Measurements from ENCODE around the gene SERPINH1. TPM values are rescaled to one million over a fixed set of nuclear protein-coding genes. Genes with fewer than 3 reads are reported as not detected.

The SERPINH1 gene
- total and polyA plus RNA-seq, 2 donors (not counting 3 experiments of a cell fraction or from before 2014, with no cell fraction given) = 409 to 816 TPM

- TF ChIP-seq EZH2 (IDR thresholded peaks at IDR 0.05; ENCODE audit: borderline replicate concordance, low read depth, low read length, severe bottlenecking) (no peak), GATA2 (IDR thresholded peaks at IDR 0.05; ENCODE audit: insufficient read depth, insufficient read length, low read depth, low read length) (no peak), FOS (IDR thresholded peaks at IDR 0.05; ENCODE audit: borderline replicate concordance, insufficient read depth, low read length) (no peak), MAX (IDR thresholded peaks at IDR 0.05; ENCODE audit: insufficient read depth, insufficient read length) (no peak), POLR2A (IDR thresholded peaks at IDR 0.05; ENCODE audit: low read depth, low read length) (no peak), JUN (IDR thresholded peaks at IDR 0.05; ENCODE audit: borderline replicate concordance, insufficient read depth, insufficient read length, low read depth) (no peak), MYC (IDR thresholded peaks at IDR 0.05; ENCODE audit: low read depth, low read length) (no peak), CTCF (IDR thresholded peaks at IDR 0.05; ENCODE audit: extremely low read depth in 1 of 2, insufficient read depth in 1 of 2, low read depth in 1 of 2, low read length in 2 of 2) (no peak), POLR2AphosphoS5 (IDR thresholded peaks at IDR 0.05; ENCODE audit: insufficient read depth, low read depth, low read length) (no peak)
- Histone ChIP-seq H2AFZ (ENCODE audit: low read depth, low read length) (no peak overlapping the region), H4K20me1 (replicated peaks; ENCODE audit: control insufficient read depth, extremely low read depth, insufficient read depth, low read length) (no peaks in the 10 kb centered on the region), H3K36me3 (ENCODE audit: control insufficient read depth in 2 of 2, extremely low read depth in 1 of 2, insufficient read depth in 2 of 2, low read length in 2 of 2) (peaks cover 0 to 12% of the 10 kb centered on the region in 2 experiments), H3K9me3 (replicated peaks; ENCODE audit: control insufficient read depth, insufficient read depth, low read length) (no peaks in the 10 kb centered on the region), H3K9ac (replicated peaks; ENCODE audit: extremely low read depth, insufficient read depth, low read length) (no peak overlapping the region), H3K4me1 (ENCODE audit: control insufficient read depth, extremely low read depth, insufficient read depth, low read length) (no peaks in the 10 kb centered on the region), H3K27me3 (ENCODE audit: control insufficient read depth in 2 of 2, insufficient read depth in 2 of 2, low read length in 2 of 2) (no peaks in the 10 kb centered on the region), H3K27ac (ENCODE audit: insufficient read depth, low read depth, low read length) (no peak overlapping the region), H3K4me3 (replicated peaks in 1 of 3; ENCODE audit: insufficient read depth in 1 of 3, low read depth in 1 of 3, low read length in 3 of 3) (no peak overlapping the region), H3K9me1 (replicated peaks; ENCODE audit: control insufficient read depth, extremely low read depth, insufficient read depth, low read length) (no peaks in the 10 kb centered on the region), H3K4me2 (ENCODE audit: insufficient read depth, low read length) (no peak overlapping the region), H3K79me2 (ENCODE audit: control insufficient read depth, insufficient read depth, low read length) (no peaks in the 10 kb centered on the region)
- FAIRE-seq (no peak), DNase-seq (ENCODE audit: low read depth, low spot score) (no peak)
- intact Hi-C loops (cut with micrococcal nuclease) (no loop called here), dilution Hi-C loops (cut with MboI; ENCODE audit: extremely low pct_ligation_motif_present, low sequenced_read_pairs) (no loop called here)
- ChIA-PET CTCF (interaction anchor here (0.6 kb wide), 1 partner anchor 1267 kb away, joined by 3 read pairs; no protein-coding TSS in a partner anchor), POLR2A (no interaction called here)
- no TSS peak for BruUV-seq (replicated peaks)
These were observed 47.5 kb upstream of the SERPINH1 start for GRCh38 chr11:75514596-75514995.
